AG09319 (cell line): ENCODE results near the gene SKIL.
A peak's percentile ranks its signal among the peaks of the same experiment; 100 is the strongest.

Experiments
- DNase-seq: peaks from one replicate; pipeline ENCODE4 v3.0.0-alpha.2; 2010; ENCODE audit warnings: low read depth; ENCODE audit errors: extremely low read depth
- CTCF ChIP-seq: IDR thresholded peaks from 2 replicates; pipeline ENCODE4 v1.5.1; 2011; ENCODE audit warnings: low read depth, mild to moderate bottlenecking, inconsistent platforms, low read length, moderate library complexity

SKIL gene

GRCh38 chr3:170413291-170413690 is 55.8 kb downstream of the SKIL start:
- no peak for DNase-seq
- no peak for TF ChIP-seq CTCF

DNA sequence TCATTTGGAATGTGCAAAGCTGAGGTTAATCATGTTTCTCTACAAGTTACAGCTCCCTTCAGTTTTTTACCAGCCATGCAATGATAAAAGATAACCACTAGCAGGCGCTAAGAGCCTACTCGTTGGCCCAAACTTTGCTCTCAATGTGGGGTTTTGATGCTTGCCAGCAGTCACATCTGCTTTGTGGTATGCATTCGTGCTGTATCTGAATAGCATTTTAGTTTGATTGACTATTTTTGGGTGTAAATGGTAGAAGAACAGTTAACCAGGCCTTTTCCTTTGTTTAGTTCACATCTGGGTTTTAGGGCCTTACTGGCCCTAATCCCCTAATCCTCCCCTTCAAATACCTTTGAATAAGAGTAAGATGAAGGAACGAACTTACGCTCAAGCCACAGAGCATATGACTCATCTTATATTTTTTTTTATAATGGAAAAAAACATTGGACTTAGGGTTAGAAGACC is 56.7 kb downstream of the SKIL start:
- peak; percentile 97 for TF ChIP-seq CTCF
- peak; percentile 95 for DNase-seq

- TF ChIP-seq CTCF = no peak
- DNase-seq = no peak
These were observed 59.6 kb downstream of the SKIL start for GRCh38 chr3:170417090-170417489.

DNA sequence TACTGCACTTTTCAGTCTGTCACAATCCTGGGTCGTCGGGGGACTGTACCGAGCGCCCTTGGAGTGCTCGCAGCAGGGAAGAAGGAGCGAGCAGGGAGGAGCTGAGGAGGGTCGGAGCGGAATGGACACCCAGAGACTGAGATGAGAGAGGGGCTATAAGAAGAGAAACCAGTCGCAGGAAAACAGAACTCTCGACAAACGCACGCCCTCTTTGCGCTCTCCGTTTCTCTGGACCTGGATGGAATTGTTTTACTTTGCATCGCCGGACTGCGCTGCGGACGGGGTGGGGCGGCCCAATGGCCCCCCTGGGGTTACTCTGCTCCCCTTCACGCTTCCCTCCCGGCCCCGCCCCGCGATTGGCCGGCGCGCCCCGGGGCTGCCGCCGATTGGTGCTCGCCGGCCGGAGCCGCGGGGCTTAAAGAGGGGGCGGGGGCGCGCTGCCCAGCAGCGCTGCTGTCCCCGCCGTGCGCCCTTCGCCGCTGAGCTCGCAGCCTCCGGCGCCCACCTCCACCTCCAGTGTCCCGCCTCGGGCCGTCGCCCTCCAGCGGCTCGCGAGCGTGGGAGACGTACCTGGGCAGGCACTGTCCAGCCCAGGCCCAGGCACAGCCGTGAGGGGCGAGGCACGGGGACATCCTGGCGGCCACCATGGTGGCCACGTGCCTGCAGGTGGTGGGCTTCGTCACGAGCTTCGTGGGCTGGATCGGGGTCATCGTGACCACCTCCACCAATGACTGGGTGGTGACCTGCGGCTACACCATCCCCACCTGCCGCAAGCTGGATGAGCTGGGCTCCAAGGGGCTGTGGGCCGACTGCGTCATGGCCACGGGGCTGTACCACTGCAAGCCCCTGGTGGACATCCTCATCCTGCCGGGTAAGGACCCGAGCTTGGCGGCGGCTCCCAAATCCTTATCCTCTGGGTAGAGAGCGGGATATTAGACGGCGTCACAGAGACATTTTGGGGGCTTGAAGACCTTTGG is 61.2 kb downstream of the SKIL start, which contains the start of gene CLDN11:
CLDN11 (plus strand) TSS at position 447 of the 977 bp plus-strand sequence; CDS start at position 646, 199 bp downstream.
- DNase-seq = no peak
- peak; percentile 4; the same call in 1 of the 2 replicates for TF ChIP-seq CTCF

DNA sequence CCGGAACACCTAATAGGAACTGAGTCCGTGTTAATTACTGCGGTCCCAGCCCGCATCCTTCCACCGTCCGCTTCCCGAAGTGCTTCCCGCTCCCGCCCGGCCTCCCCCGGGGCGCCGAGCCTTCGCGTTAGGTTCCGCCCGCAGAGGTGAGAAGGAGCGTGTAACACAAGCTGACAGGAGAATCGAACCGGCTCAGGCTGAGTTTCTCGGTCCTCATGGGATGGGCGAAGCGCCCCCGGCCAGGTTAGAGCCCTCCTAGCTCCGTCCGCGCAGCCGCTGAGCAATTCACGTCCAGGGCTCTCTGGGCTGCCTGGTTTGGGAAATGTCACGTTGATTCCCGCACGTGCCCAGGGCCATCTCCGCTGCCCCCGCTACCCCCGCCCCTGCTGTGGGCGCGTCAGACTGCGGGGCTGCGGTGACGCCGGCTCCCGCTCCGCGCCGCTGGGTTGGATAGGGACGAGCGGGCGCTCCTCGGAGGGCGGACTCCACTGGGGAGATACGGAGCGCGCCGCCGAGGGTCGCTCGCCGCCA is 62.1 kb downstream of the SKIL start:
- no peak for DNase-seq
- no peak for TF ChIP-seq CTCF

GRCh38 chr3:170420307-170420821 is 62.8 kb downstream of the SKIL start:
- no peak for TF ChIP-seq CTCF
- no peak for DNase-seq
